Cardiac fibroblast (primary cell): Measurements from ENCODE around the gene RNF41.
A peak's percentile ranks its signal among the peaks of the same experiment; 100 is the strongest.
"Not testable (repeated sequence)": the region's sequence is repeated elsewhere in the genome, so short reads cannot be mapped to it uniquely, and the experiment has no call there.

Source experiments
- DNase-seq, 2 donors: peaks; one replicate each; pipeline versions ENCODE4 v3.0.0 to v3.0.0-alpha.2; 2010; ENCODE audit warnings: low read depth in 2 of 2
- H3K4me3 ChIP-seq, 2 donors: replicated peaks in 1 of 2; 1 replicate in 1 of 2; 2 replicates in 1 of 2; pipeline ENCODE4 v1.5.1; 2011; ENCODE audit warnings: low read depth in 2 of 2, low read length in 2 of 2, mild to moderate bottlenecking in 2 of 2, moderate library complexity in 1 of 2
- TF ChIP-seq, protein P1 (sequence below): IDR thresholded peaks from one replicate; pipeline ENCODE4 v1.5.1; 2011; ENCODE audit warnings: low read depth, mild to moderate bottlenecking, low read length, inconsistent platforms

Gene RNF41

DNA sequence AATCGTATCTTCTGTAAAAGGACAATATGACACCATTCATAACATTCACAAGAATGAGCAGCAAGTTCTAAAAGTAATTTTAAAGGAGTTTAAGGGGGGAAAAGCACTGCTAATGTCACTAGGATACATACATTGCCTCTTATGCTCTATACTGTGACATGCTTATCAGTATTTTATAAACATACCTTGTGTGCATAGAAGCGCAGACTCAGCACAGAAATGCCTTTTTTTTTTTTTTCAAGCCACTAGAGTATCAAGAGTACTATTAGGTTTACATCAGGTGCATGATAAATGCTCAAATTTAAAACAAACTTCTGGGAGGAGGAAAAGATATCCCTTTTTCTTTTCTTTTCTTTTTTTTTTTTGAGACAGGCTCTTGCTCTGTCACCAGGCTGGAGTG lies 18.9 kb downstream of the RNF41 start:
- H3K4me3 ChIP-seq = no peak overlapping the region
- TF ChIP-seq, protein P1, sequence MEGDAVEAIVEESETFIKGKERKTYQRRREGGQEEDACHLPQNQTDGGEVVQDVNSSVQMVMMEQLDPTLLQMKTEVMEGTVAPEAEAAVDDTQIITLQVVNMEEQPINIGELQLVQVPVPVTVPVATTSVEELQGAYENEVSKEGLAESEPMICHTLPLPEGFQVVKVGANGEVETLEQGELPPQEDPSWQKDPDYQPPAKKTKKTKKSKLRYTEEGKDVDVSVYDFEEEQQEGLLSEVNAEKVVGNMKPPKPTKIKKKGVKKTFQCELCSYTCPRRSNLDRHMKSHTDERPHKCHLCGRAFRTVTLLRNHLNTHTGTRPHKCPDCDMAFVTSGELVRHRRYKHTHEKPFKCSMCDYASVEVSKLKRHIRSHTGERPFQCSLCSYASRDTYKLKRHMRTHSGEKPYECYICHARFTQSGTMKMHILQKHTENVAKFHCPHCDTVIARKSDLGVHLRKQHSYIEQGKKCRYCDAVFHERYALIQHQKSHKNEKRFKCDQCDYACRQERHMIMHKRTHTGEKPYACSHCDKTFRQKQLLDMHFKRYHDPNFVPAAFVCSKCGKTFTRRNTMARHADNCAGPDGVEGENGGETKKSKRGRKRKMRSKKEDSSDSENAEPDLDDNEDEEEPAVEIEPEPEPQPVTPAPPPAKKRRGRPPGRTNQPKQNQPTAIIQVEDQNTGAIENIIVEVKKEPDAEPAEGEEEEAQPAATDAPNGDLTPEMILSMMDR = no peak

DNA sequence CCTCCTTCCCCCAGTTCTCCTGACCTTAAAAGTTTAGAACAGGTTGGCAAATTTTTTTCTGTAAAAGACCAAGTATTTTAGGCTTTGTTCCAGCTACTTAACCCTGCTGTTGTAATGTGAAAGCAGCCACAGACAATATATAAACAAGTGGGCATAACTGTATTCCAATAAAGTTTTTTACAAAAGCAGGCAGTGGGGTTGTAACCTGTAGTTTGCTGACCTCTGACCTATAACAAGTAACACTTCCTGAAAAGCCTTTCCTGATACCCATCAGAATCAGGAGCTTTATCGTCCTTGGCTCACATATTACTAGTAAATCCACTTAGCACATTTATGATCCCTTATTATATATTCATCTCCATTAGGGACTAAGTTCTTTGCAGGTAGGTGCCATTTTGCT lies 19.4 kb downstream of the RNF41 start:
- TF ChIP-seq, protein P1 = no peak
- DNase-seq = no peak
- H3K4me3 ChIP-seq = no peak overlapping the region

More for the DNA sequence above, 18.9 kb downstream of the RNF41 start:
- no peak for DNase-seq

DNA sequence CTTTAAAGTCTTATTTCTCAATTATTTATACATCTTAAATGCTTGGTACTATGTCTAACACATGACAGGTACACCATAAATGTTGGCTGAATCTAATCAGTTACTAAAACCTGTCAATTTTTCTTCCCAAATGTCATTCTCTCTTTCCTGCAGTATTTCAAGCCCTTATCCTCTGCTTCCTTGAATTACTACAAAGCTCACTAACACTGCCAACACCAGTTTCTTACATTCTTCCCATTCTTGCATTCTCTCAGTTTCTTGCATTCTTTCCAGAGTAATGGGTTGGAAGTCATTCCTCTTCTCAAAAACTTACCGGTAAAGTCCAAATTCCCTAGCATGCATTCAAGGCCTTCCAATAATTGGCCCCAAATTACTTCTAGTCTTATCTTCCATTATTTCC lies 22.9 kb downstream of the RNF41 start:
- peak in 1 of 2 donors; percentile 66 for DNase-seq
- TF ChIP-seq, protein P1 = no peak
- no peak overlapping the region for H3K4me3 ChIP-seq

DNA sequence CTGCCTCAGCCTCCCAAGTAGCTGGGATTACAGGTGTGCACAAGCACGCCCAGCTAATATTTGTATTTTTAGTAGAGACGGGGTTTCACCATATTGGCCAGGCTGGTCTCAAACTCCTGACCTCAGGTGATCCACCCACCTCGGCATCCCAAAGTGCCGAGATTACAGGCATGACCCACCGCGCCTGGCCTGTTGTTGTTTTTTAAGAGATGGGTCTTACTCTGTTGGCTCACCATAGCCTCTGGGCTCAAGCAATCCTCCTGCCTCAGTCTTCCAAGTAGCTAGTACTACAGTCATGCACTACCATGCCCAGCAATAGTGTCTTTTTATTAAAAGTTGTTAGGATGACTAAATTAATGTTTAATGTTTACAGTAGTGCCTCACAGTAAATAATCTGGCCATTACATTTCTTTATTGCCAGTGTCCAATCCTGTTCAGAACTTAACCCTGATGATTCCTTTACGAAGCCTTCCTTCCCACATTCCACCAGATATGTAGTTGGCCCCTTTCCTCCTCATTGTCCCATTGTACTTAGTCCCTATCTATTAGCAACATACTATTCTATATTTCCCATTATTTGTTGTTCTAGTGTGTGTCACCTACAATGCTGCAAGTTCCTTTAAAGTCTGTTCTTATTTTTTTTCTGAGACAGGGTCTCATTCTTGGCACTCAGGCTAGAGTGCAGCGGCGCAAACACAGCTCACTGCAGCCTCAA lies 23.6 kb downstream of the RNF41 start:
- TF ChIP-seq, protein P1 = no peak
- DNase-seq = no peak
- H3K4me3 ChIP-seq = no peak overlapping the region

DNA sequence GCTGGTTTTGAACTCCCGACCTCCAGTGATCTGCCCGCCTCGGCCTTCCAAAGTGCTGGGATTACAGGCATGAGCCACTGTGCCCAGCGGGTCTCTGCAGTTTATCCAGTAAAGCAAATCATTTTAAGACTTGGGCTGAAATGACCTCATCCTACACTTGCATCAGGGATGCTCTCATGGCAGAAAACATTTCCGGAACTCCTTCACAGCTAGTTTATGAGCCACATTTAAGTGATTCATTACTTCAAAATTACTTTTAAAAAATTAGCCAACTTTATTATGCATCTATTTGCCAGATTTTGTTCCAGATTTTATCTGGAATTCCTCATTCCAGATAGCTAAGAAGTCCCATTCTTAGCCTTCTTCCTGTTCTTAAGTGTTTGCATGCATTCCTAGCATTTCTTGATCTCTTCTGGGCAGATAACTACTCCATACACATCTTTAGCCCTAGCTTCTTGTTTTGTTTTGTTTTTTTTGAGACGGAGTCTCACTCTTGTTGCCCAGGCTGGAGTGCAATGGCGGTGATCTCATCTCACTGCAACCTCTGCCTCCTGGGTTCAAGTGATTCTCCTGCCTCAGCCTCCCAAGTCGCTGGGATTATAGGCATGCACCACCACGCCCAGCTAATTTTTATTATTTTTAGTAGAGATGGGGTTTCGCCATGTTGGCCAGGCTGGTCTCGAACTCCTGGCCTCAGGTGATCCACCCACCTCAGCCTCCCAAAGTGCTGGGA lies 24.7 kb downstream of the RNF41 start:
- H3K4me3 ChIP-seq = not testable (repeated sequence)
- DNase-seq = peak; percentile 96 to 97

DNA sequence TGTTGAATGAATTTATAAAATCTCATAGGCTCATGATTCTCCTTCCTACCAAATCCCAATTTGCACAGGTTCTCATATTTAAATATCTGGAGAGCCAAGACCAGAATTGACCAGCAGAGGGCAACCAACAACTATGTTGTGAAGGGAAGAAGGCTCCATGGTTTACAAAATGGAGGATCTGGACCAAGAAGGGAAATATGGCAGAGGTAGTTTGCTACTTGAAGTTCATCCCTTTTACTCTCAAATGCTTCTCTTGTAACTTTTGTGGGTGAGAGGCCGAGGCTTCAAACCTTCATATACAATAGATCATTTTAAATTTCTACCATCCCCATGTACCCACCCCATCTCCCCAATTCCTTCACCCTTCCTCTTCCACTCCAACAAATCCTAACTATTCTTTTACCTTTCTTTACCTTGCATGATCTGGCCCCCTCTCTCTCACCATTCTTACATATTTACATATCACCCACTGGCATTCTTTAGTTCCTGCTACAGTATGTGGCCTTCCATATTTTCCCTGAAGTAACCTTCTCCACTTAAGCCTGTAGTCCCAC lies 28.6 kb downstream of the RNF41 start:
- DNase-seq = peak; percentile 93 to 94
- no peak overlapping the region for H3K4me3 ChIP-seq
- TF ChIP-seq, protein P1 = peak; percentile 76

DNA sequence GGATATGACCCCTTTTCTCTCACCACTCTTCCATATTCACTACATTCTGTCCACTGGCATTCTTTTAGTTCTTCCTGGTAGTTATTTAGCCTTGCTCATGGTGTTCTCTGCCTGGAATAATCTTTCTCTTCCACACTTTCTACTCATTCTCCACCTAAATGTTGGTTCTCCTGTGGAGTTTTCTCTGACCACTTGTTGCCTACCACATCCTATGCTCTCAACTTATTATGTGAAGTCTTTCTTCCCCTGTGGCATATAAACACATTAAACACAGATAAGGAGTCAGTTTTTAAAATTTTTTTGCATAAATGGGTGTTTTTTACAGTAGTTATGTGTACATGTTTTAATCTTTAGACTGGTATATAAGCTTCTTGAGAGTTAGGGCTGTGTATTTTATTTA lies 29.1 kb downstream of the RNF41 start:
- TF ChIP-seq, protein P1 = no peak
- H3K4me3 ChIP-seq = no peak overlapping the region
- DNase-seq = no peak
